Transverse colon (tissue), 3 donors: ENCODE results near the gene ZNF385B.

ENCODE experiments used
- EP300 ChIP-seq: sonication (generic); formaldehyde crosslinking; IDR thresholded peaks from one replicate; pipeline ENCODE4 v1.6.1; 2017; ENCODE audit warnings: antibody characterized with exemption, low read depth
- TF ChIP-seq, protein P1 (sequence below), 5 experiments: fragments of 200-600 bp in 3 of 5; fragments of 450-650 bp in 2 of 5; sonication (generic) in 3 of 5; IDR thresholded peaks; 1 replicate in 2 of 5; 2 replicates in 3 of 5; pipeline ENCODE4 v1.5.1; 2016 to 2017; ENCODE audit warnings: antibody characterized with exemption in 5 of 5, inconsistent platforms in 3 of 5, mild to moderate bottlenecking in 2 of 5, moderate library complexity in 1 of 5

DNA sequence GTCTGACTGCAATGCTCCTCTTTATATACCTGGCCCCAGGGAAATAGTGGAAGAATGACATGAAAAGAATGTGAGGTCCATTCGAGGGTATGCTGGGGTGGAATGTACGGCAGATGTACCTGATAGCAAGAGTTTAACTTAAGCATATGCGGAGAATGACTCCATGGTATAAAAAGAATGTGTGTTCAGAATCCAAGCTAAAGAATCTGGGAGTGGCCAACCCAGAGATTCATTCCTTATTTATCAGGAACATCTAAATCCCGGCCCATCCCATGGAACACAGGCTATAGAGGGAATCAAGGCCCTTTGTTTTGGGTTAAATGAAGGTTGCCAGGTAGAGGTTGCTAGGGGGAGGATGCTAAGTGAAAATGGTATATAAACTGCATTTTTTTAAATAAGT is 150.0 kb downstream of the ZNF385B start:
- no peak for TF ChIP-seq EP300
- TF ChIP-seq, protein P1, sequence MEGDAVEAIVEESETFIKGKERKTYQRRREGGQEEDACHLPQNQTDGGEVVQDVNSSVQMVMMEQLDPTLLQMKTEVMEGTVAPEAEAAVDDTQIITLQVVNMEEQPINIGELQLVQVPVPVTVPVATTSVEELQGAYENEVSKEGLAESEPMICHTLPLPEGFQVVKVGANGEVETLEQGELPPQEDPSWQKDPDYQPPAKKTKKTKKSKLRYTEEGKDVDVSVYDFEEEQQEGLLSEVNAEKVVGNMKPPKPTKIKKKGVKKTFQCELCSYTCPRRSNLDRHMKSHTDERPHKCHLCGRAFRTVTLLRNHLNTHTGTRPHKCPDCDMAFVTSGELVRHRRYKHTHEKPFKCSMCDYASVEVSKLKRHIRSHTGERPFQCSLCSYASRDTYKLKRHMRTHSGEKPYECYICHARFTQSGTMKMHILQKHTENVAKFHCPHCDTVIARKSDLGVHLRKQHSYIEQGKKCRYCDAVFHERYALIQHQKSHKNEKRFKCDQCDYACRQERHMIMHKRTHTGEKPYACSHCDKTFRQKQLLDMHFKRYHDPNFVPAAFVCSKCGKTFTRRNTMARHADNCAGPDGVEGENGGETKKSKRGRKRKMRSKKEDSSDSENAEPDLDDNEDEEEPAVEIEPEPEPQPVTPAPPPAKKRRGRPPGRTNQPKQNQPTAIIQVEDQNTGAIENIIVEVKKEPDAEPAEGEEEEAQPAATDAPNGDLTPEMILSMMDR (IDR thresholded peaks at IDR 0.05) = no peak
